HepG2 (cell line): ENCODE data around the gene MTSS2. TPM values are rescaled to one million over a fixed set of nuclear protein-coding genes. Genes with fewer than 3 reads are reported as not detected.

ENCODE experiments used
- IRX3 ChIP-seq: sonication (generic); formaldehyde crosslinking; IDR thresholded peaks from 2 replicates; pipeline ENCODE4 v1.8.1; 2023; ENCODE audit warnings: mild to moderate bottlenecking, low read depth, missing genetic modification reagents, borderline replicate concordance
- MED1 ChIP-seq: sonication (generic); formaldehyde crosslinking; IDR thresholded peaks from 2 replicates; pipeline ENCODE4 v1.4.0; 2020; ENCODE audit warnings: missing genetic modification reagents
- MXI1 ChIP-seq: IDR thresholded peaks from 3 replicates; pipeline ENCODE4 v1.6.1; 2012; ENCODE audit warnings: low read depth, low read length, inconsistent platforms, borderline replicate concordance
- RBM22 ChIP-seq: fragments of 200-400 bp; formaldehyde crosslinking; optimal IDR thresholded peaks from 2 replicates; pipeline ENCODE3; 2017; ENCODE audit warnings: mild to moderate bottlenecking, low read length, moderate library complexity
- ZFY ChIP-seq: sonication (generic); formaldehyde crosslinking; IDR thresholded peaks from 2 replicates; pipeline ENCODE4 v1.4.0; 2020; ENCODE audit warnings: missing genetic modification reagents
- ZNF143 ChIP-seq: sonication (generic); formaldehyde crosslinking; IDR thresholded peaks from 2 replicates; pipeline ENCODE4 v1.4.0; 2020; ENCODE audit warnings: missing genetic modification reagents
- ZNF343 ChIP-seq: sonication (generic); formaldehyde crosslinking; IDR thresholded peaks from 2 replicates; pipeline ENCODE4 v1.4.0; 2020; ENCODE audit warnings: mild to moderate bottlenecking, missing genetic modification reagents
- polyA plus RNA-seq, 8 experiments: library from polyadenylated mRNA; depleted of rRNA in 3 of 8; stranded (reverse) in 7 of 8; unstranded in 1 of 8; fragments of >200 nt; fragmentation: Illumina TruSeq in 4 of 8; extraction: Trizol in 4 of 8; gene quantifications; 2 replicates each; pipeline versions ENCODE4 v1.2.1 to v1.2.3, GENCODE V29; 2011 to 2016; ENCODE audit warnings: low read depth in 4 of 8, missing spikeins in 1 of 8, mixed read lengths in 1 of 8; ENCODE audit not compliant: insufficient read depth in 1 of 8
- total RNA-seq, 5 experiments: library from RNA; depleted of rRNA; stranded (reverse); fragments of >200 nt; fragmentation: Illumina TruSeq; extraction: Trizol; gene quantifications; 2 replicates each; pipeline ENCODE4 v1.2.3, GENCODE V29; 2016; ENCODE audit warnings: low read depth in 1 of 5
- TF ChIP-seq, protein P1 (sequence below): sonication (generic); formaldehyde crosslinking; conservative IDR thresholded peaks from 2 replicates; pipeline ENCODE4 v1.4.0; 2020; ENCODE audit warnings: missing genetic modification reagents
- TF ChIP-seq, protein P2 (sequence below): fragments of 450-650 bp; IDR thresholded peaks from 2 replicates; pipeline ENCODE4 v1.6.1; 2016
- TF ChIP-seq, protein P3 (sequence below): sonication (generic); formaldehyde crosslinking; IDR thresholded peaks from 2 replicates; pipeline ENCODE4 v1.4.0; 2020; ENCODE audit warnings: missing genetic modification reagents
- TF ChIP-seq, protein P4 (sequence below): sonication (generic); formaldehyde crosslinking; IDR thresholded peaks from 2 replicates; pipeline ENCODE4 v1.9.0; 2022; ENCODE audit warnings: missing genetic modification reagents, mild to moderate bottlenecking, borderline replicate concordance

Gene MTSS2
- total and polyA plus RNA-seq, 2 of the 13 experiments (the other 11 are each of a cell fraction or from before 2014, with no cell fraction given), result 132 to 242 TPM

DNA sequence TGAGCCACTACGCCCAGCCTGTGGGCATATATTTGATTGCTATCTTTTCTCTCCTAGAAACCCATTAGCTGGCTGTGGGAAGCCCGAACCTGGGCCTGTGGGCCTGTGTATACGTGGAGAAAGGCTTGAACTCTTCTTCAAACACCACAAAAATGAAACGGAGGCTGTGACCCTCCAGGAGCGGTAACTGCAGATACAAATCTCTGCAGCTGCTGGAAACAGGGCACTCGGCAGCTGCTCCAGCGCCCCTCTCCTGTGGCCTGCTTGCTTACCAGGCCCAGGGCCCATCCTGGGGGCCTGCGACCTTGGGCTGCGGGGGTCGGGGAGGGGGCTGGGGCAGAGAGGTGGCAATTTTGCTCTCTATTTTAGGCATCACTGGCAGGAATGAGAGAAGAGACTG lies 28.0 kb upstream of the MTSS2 start (continued):
- TF ChIP-seq, protein P1, sequence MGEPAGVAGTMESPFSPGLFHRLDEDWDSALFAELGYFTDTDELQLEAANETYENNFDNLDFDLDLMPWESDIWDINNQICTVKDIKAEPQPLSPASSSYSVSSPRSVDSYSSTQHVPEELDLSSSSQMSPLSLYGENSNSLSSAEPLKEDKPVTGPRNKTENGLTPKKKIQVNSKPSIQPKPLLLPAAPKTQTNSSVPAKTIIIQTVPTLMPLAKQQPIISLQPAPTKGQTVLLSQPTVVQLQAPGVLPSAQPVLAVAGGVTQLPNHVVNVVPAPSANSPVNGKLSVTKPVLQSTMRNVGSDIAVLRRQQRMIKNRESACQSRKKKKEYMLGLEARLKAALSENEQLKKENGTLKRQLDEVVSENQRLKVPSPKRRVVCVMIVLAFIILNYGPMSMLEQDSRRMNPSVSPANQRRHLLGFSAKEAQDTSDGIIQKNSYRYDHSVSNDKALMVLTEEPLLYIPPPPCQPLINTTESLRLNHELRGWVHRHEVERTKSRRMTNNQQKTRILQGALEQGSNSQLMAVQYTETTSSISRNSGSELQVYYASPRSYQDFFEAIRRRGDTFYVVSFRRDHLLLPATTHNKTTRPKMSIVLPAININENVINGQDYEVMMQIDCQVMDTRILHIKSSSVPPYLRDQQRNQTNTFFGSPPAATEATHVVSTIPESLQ (CRISPR knock-in tag), result no peak
- TF ChIP-seq IRX3 (CRISPR knock-in tag) (no peak), ZFY (CRISPR knock-in tag) (no peak), RBM22 (no peak), ZNF143 (CRISPR knock-in tag) (no peak), ZNF343 (no peak), MED1 (CRISPR knock-in tag) (no peak), MXI1 (no peak)
- TF ChIP-seq, protein P2, sequence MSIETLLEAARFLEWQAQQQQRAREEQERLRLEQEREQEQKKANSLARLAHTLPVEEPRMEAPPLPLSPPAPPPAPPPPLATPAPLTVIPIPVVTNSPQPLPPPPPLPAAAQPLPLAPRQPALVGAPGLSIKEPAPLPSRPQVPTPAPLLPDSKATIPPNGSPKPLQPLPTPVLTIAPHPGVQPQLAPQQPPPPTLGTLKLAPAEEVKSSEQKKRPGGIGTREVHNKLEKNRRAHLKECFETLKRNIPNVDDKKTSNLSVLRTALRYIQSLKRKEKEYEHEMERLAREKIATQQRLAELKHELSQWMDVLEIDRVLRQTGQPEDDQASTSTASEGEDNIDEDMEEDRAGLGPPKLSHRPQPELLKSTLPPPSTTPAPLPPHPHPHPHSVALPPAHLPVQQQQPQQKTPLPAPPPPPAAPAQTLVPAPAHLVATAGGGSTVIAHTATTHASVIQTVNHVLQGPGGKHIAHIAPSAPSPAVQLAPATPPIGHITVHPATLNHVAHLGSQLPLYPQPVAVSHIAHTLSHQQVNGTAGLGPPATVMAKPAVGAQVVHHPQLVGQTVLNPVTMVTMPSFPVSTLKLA, result no peak
- TF ChIP-seq, protein P3, sequence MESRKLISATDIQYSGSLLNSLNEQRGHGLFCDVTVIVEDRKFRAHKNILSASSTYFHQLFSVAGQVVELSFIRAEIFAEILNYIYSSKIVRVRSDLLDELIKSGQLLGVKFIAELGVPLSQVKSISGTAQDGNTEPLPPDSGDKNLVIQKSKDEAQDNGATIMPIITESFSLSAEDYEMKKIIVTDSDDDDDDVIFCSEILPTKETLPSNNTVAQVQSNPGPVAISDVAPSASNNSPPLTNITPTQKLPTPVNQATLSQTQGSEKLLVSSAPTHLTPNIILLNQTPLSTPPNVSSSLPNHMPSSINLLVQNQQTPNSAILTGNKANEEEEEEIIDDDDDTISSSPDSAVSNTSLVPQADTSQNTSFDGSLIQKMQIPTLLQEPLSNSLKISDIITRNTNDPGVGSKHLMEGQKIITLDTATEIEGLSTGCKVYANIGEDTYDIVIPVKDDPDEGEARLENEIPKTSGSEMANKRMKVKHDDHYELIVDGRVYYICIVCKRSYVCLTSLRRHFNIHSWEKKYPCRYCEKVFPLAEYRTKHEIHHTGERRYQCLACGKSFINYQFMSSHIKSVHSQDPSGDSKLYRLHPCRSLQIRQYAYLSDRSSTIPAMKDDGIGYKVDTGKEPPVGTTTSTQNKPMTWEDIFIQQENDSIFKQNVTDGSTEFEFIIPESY, result no peak
- TF ChIP-seq, protein P4, sequence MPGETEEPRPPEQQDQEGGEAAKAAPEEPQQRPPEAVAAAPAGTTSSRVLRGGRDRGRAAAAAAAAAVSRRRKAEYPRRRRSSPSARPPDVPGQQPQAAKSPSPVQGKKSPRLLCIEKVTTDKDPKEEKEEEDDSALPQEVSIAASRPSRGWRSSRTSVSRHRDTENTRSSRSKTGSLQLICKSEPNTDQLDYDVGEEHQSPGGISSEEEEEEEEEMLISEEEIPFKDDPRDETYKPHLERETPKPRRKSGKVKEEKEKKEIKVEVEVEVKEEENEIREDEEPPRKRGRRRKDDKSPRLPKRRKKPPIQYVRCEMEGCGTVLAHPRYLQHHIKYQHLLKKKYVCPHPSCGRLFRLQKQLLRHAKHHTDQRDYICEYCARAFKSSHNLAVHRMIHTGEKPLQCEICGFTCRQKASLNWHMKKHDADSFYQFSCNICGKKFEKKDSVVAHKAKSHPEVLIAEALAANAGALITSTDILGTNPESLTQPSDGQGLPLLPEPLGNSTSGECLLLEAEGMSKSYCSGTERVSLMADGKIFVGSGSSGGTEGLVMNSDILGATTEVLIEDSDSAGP, result no peak
